H1 (cell line): ENCODE data around the gene CCDC89. TPM values are rescaled to one million over a fixed set of nuclear protein-coding genes. Genes with fewer than 3 reads are reported as not detected.

Source experiments
- CTBP2 ChIP-seq: IDR thresholded peaks from 2 replicates; pipeline ENCODE4 v1.7.0; 2011; ENCODE audit warnings: borderline replicate concordance, mild to moderate bottlenecking, moderate library complexity, mixed read lengths, low read length; ENCODE audit not compliant: insufficient read depth, insufficient read length
- GABPA ChIP-seq: IDR thresholded peaks from 2 replicates; pipeline ENCODE4 v1.6.1; 2011; ENCODE audit warnings: mild to moderate bottlenecking, low read length, moderate library complexity, borderline replicate concordance; ENCODE audit not compliant: insufficient read depth
- SAP30 ChIP-seq: fragments of 300-600 bp; sonication (generic); IDR thresholded peaks from 2 replicates; pipeline ENCODE4 v1.7.1; 2012; ENCODE audit warnings: low read length, moderate library complexity, mild to moderate bottlenecking, inconsistent platforms; ENCODE audit not compliant: insufficient read depth, insufficient replicate concordance
- SIRT6 ChIP-seq: IDR thresholded peaks from one replicate; pipeline ENCODE4 v1.7.1; 2012; ENCODE audit warnings: low read length, inconsistent platforms
- SP1 ChIP-seq: IDR thresholded peaks from 2 replicates; pipeline ENCODE4 v1.6.1; 2011; ENCODE audit warnings: low read depth, low read length
- USF2 ChIP-seq: IDR thresholded peaks from 2 replicates; pipeline ENCODE4 v1.6.1; 2011; ENCODE audit warnings: low read length, improper control_type of control experiment
- polyA plus RNA-seq, 7 experiments: library from polyadenylated mRNA; depleted of rRNA in 3 of 7; stranded (reverse) in 5 of 7; unstranded in 2 of 7; fragments of >200 nt in 5 of 7; fragments of 200-250 nt in 2 of 7; gene quantifications; 1 replicate in 5 of 7; 2 replicates in 1 of 7; 4 replicates in 1 of 7; pipeline versions ENCODE4 v1.2.1 to v1.2.3, GENCODE V29; 2011 to 2013; ENCODE audit warnings: missing spikeins in 2 of 7, mixed read lengths in 2 of 7
- total RNA-seq: library from RNA; stranded (reverse); fragmentation: NEBNext Ultra II Directional; extraction: Animal tissue kit (Norgen Biotek cat#: 25700); gene quantifications from 2 replicates; pipeline ENCODE4 v1.2.1, GENCODE V29; 2021

CCDC89 gene
- total and polyA plus RNA-seq, 2 of the 8 experiments (the other 6 are each of a cell fraction or from before 2014, with no cell fraction given) = not detected

DNA sequence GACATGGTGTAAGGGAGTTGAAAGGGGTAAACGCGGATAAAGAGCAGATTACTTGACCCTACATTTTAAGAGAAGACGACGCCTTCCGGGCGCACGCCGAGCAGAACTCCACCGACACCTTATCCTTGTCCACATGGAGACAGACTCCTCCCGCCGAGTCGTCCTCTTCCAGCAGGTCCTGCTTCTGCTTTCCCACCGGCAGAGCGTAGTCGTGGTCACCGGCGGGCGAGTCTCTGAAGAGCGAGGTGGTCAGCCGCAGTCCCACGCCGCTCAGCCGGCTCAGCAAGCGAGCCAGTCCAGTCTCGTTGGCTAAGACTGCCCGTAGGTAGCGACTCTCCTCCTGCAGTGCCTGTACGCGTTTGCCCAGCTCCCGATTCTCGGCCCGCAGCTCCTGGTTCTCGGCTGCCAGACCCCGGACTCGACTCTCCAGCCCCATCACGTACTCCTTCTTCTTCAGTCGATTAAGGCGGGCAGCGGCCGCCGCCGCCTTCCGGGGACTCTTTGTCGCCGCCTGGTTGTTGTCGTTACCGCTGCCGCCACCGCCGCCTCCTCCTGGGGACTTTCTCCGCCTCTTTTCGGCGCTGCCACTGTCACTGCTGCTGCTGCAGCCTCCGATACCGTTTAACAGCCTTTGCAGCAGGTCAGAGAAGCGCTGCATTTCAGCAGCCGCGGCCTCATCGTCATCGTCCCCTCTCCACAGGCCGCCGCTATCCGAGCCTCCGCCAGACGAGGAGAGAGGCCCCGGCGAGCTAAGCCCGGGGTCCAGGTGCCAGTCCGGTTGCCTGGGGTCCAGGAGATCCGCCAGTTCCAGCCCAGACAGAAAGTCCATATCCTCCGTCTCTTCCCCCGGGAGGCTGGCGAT, 22.0 kb downstream of the CCDC89 start (continued):
- TF ChIP-seq SAP30 (peak; percentile 62), USF2 (no peak), CTBP2 (no peak), SIRT6 (no peak), SP1 (no peak), GABPA (no peak)
